Stimulated activated CD4-positive, alpha-beta T cell treated with anti-CD3 and anti-CD28 coated beads, Interleukin-2, amount 100 ng/mL, for 4 hours (primary cell): ENCODE results near the gene SCN7A.

Experiments used
- DNase-seq: peaks from one replicate; pipeline ENCODE4 v3.0.0-alpha.2; 2020; ENCODE audit warnings: low read depth

SCN7A gene

DNA sequence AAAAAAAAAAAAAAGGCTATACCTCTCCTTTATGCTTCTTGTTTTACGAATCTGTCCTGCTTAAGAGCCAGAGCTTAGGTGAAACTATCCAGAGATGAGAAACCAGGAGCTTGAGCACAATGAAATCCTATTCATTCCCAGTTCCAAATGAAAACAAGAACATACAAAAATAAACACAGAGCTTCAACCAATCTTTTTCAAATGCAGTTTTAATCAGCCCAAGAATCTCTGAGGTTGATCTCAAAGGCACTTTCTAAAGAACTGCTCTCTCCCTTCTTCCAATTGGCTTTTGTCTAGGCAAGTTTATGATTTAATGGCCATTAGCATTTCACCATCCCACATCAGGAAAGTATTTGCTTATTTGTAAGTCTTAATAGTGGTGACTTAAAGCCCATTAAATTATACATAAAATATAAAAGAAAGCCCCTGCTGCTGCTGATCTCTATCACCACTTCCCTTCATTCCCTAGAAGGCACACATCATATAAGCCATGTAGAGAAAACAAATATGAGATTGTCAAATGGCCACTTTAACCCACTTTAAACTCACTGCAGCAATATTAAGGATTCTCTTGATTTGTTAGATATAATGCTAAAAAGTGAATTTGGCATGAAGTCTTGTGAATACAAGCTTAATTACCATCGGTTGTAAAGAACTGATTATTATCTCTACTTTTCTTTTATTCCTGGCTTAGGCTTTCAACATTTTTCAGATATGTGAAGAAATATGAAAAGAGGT lies 89.0 kb downstream of the SCN7A start:
- no peak for DNase-seq

DNA sequence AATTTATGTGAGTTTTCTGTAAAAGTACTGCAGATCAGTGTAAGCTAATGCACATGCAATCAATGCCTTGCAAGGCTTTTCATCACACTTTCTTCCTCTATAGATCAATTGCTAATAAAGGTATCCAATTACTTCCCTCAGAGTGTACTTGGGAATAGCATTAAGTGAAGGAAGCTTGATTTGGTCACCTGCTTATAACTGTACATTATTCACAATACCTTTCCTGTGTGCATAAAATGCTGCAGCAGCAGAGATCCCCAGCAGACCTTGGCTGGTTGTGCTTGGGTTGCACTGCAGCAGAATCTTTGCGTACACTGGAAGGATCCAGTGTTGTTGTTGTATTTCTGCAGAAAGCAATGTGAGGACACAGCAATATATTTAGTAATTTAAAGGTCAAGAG lies 99.8 kb downstream of the SCN7A start:
- no peak for DNase-seq

- no peak for DNase-seq
Measured at GRCh38 chr2:166393008-166393407, 101.0 kb downstream of the SCN7A start.

DNA sequence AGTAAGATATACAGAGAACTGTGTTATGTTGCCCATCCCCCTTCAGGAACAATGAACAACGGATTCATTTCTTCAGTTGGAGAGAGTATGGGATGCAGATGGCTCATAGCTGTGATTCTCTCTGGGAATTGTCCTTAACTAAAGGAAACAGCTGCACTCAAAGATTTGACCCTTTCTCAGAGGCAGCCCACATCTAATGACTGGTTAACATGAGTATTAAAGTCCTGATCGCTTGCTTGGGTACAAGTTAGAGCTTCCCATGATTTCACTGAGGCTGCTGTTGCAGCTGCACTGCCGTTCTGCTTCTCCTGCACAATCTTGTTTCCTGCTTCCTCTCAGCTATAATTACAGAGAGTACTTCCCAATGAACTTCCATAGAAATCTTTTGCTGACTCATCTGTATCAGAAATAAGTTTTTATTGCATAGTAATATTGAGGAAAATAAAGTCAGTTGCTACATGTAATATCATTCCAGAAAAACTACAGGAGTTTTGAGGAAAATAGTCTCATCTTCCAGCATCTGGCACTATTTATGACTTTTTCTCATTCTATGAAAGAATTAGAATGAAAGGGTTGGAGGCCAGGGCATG lies 105.5 kb downstream of the SCN7A start:
- no peak for DNase-seq

DNA sequence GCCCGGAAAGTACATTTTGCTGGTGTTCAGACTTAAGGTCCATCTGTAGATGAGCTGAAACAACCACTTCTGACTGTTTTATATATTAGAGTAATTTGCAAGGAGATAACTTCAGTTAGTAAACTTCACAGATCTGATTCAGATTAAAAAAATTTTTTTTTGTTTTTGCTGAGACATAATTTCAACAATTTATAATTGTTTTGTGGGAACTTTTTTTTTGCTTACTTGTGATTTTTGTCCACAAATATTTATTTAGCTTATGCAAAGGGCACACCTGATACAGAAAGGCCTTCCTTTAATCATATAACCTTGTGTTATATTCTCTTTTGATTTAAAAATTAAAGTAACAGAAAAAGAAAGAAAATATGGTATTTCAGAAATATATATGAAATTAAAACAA lies 108.7 kb downstream of the SCN7A start:
- no peak for DNase-seq

GRCh38 chr2:166384774-166385173 lies 109.3 kb downstream of the SCN7A start:
- no peak for DNase-seq

DNA sequence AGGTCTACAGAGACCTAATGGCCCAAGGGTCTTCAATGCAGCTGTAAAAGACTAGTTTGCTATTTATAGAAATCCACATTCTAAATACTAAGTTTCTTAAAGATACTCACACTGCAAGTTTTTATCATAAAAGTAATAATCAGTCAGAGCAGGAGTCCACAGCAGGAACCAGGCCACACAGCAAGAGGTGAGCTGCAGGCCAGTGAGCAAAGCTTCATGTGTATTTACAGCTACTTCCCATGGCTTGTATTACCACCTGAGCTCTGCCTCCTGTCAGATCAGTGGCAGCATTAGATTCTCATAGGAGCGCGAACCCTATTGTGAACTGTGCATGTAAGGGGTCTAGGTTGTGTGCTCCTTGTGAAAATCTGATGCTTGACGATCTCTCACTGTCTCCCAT lies 111.6 kb downstream of the SCN7A start:
- DNase-seq: no peak

- no peak for DNase-seq
Measured at GRCh38 chr2:166380615-166381014, 113.4 kb downstream of the SCN7A start.

DNA sequence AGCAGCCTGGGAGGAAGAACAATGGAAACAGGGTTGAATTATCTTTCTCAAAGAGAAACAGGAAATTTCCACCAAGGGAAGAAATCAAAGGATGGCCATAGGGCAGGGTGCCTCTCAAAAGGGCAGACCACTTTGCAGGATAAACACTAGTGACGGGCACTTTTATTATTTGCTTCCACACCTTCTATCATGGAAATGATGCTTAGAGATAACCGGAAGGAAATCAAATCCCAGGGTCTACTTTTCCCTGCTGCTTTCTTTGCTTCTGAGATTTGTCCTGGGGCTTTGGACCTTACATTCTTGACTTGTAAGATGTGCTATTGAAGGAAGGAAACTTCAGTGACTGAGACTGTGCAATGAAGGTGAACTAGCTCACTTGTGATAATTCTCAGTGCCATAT lies 117.2 kb downstream of the SCN7A start:
- DNase-seq: no peak

GRCh38 chr2:166376488-166376828 lies 117.6 kb downstream of the SCN7A start:
- no peak for DNase-seq

DNA sequence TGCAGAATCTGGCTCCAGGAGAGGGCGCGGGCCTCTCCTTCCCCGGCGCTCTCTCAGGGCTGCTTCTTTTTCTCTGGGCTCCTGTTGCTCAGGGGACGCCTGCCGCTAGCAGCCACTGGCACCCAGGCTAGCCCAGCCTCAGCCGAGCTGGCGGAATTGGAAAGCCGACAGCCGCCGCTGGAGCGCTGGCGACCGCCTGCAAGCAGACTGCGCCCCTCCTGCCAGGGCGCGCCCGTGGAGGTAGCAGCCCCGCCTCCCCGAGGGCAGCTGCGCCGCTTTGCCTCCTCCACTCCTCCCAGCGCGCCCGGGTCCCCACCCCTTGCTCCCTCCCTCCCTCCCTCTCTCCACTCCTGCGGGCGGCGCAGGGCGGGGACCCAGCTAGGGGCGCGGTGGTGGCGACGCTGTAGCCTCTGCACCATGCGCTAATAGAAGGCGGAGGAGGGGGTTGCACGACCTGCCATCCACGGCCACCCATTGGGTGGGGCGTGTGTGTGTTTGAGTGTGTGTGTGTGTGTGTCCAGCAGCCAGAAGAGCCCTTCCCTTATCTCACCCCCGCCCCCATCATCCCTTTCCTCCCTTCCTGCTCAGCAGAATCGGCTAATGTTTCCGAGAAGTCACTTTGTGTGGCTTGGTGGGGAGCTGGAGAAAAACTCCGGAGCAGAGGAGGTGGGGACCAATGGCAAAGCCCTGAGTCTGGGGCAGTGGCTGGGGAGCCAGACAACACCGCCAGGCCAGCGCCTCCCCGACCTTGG lies 118.1 kb downstream of the SCN7A start, which contains the start of gene SCN9A:
Gene SCN9A (minus strand): TSS at position 209 of the 752 bp plus-strand sequence. CDS start 64,188 bp downstream, outside the sequence.
- DNase-seq: no peak

- DNase-seq: no peak
Measured at GRCh38 chr2:166375195-166375735, 118.8 kb downstream of the SCN7A start.

DNA sequence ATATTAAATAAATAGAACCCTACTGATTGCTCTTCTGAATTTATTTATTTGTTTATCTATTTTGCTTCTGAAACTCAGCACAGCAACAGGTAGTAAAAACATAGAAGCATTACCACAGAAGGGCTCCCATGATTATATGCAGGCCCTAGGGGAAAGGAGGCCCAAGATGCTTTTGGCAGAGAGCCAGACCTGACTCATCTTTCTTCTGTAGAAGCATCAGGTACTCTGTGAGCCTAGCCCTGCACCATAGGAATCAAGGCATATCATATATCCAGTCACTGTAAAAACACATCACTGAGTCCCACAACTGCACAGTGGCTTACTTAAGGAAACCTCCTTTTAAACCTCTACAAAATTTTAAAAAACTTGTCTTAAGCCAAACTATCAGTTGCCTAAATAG lies 120.1 kb downstream of the SCN7A start:
- DNase-seq: no peak

DNA sequence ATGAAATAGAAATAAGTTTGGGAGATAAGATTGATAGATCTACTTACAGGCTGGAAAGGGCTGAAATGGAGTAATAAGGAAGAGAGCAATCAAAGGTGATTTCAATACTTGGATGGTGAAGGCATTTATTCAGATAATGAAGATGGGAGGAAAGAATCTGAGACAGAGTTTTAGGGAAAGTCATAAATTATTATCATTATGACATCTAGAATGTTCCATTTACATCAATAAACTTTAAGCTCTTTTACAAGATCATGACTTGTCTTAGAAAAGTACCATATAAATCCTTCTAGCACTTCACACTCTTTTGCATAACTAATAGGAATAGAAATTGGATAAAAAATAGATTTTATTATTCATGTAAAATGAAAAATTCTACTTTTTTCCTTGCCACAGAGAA lies 120.5 kb downstream of the SCN7A start:
- DNase-seq: no peak

GRCh38 chr2:166373105-166373504 lies 120.9 kb downstream of the SCN7A start:
- no peak for DNase-seq

DNA sequence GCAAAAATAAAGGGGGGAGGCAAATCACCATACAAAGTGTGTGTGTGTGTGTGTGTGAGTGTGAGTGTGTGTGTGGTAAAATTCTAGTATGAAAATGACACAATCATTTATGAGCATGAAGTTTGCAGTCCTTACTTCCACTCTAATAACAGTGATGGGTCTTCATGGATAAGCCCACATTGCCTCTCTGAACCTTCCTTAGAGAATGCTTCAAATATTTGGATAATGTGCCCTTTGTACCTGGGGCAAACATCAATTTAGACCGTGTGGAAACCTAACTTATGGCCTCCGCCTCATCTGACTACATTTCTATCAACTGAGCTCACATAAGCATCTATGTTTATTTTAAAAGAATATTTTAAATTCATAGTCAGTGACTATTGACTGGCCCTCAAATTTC lies 122.0 kb downstream of the SCN7A start:
- DNase-seq: no peak

- no peak for DNase-seq
Measured at GRCh38 chr2:166365803-166366420, 128.1 kb downstream of the SCN7A start.

GRCh38 chr2:166365239-166365638 lies 128.8 kb downstream of the SCN7A start:
- DNase-seq: no peak

- no peak for DNase-seq
Measured at GRCh38 chr2:166364476-166365161, 129.4 kb downstream of the SCN7A start.

DNA sequence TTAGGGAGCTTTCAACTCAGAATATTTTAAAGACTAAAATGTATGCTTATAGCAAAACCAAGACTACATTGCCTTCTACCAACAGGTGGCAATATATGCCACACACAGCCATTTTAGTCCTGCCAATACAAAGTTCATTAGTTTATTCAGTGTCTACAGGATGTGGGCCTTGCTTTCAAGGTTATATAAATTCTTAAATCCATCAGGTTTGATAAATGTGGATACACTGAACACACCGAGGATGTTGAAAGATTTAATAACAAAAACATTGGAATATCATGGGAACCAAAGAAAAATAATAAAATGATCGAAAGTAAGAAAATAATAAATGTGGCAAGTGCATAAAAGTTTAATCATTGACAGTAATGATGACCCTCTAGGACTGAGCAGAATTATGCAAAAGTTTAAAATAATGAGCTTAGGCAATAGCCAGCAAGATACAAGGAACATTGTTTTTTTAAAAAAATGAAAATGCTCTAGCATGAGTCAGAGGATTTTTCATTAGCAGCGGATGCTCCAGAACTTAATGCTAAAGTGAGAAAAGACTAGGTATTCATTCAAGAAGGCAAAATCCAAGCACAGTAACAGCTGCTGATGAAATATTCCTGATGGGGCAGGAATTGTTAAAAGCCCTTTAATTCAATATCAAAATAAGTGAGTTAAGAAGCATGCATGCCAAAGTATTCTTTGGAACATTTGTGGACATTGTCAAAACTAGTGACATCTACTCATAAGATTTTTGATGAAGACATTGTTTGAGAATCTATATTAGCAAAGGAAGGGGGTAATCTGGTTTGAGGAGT lies 132.5 kb downstream of the SCN7A start:
- DNase-seq: no peak

DNA sequence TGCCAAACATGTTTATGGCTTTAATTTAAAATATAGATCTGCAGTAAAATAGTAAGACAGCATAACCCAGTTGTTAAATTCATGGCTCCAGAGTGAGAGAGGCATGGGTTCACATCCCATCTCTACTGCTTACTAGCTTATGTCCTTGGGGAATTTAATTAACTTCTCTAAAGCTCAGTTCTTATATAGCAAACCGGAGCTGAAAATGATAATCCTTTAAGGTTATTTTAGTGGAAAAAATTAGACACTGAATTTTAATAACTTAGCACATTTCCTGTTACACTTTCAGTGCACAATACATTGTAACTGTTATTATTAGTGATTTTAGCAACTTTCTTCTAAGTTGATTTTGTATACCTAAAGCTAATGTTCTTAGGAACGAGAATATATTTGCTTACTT lies 133.1 kb downstream of the SCN7A start:
- DNase-seq: no peak
